ENCODE measurements around the gene CLEC4G. TPM values are rescaled to one million over a fixed set of nuclear protein-coding genes. Genes with fewer than 3 reads are reported as not detected.

CLEC4G gene
- total RNA-seq, 4 donors from 2014 or later: 0.36 to 2.3 TPM; not detected in 2

GRCh38 chr19:7730286-7731217 lies 1.4 kb downstream of the CLEC4G start:
- intact Hi-C loops (cut with DNase I; ENCODE audit: low total_unique reads): no loop called here
- TF ChIP-seq CTCF (IDR thresholded peaks at IDR 0.05) (no peak), POLR2A (IDR thresholded peaks at IDR 0.05) (no peak)
- WGBS, 2 donors: 2 to 3% methylated on average over 14 to 23 of the region's 78 CpGs
- DNase-seq (ENCODE audit: low spot score in 2 of 2): no peak
- H3K4me3 ChIP-seq (ENCODE audit: low read depth, poor library complexity, severe bottlenecking): no peak overlapping the region

GRCh38 chr19:7729831-7730285 lies 2.1 kb downstream of the CLEC4G start:
- no peak overlapping the region for H3K4me3 ChIP-seq (ENCODE audit: low read depth, poor library complexity, severe bottlenecking)
- WGBS, 2 donors: 6 to 20% methylated on average over 30 to 33 of the region's 34 CpGs
- DNase-seq (ENCODE audit: low spot score in 2 of 2): no peak
- intact Hi-C loops (cut with DNase I; ENCODE audit: low total_unique reads): no loop called here
- TF ChIP-seq CTCF (IDR thresholded peaks at IDR 0.05): no peak
- no peak for TF ChIP-seq POLR2A (IDR thresholded peaks at IDR 0.05)

- 15 to 17% methylated on average over 10 to 16 of the region's 16 CpGs for WGBS, 2 donors
- intact Hi-C loops (cut with DNase I; ENCODE audit: low total_unique reads): no loop called here
- TF ChIP-seq POLR2A (IDR thresholded peaks at IDR 0.05) (no peak), CTCF (IDR thresholded peaks at IDR 0.05) (no peak)
- DNase-seq (ENCODE audit: low spot score in 2 of 2): no peak
- H3K4me3 ChIP-seq (ENCODE audit: low read depth, poor library complexity, severe bottlenecking): no peak overlapping the region
Measured at GRCh38 chr19:7729211-7729610, 2.7 kb downstream of the CLEC4G start.

GRCh38 chr19:7725791-7726190 lies 6.1 kb downstream of the CLEC4G start:
- DNase-seq (ENCODE audit: low spot score in 2 of 2): no peak
- TF ChIP-seq CTCF (IDR thresholded peaks at IDR 0.05): no peak
- no peak for TF ChIP-seq POLR2A (IDR thresholded peaks at IDR 0.05)
- H3K4me3 ChIP-seq (ENCODE audit: low read depth, poor library complexity, severe bottlenecking): no peak overlapping the region
- 58 to 60% methylated on average over 2 of the region's 2 CpGs for WGBS, 2 donors
- intact Hi-C loops (cut with DNase I; ENCODE audit: low total_unique reads): no loop called here

- H3K4me3 ChIP-seq (ENCODE audit: low read depth, poor library complexity, severe bottlenecking): no peak overlapping the region
- intact Hi-C loops (cut with DNase I; ENCODE audit: low total_unique reads): no loop called here
- TF ChIP-seq POLR2A (IDR thresholded peaks at IDR 0.05): no peak
- TF ChIP-seq CTCF (IDR thresholded peaks at IDR 0.05): no peak
- 51 to 71% methylated on average over 5 of the region's 5 CpGs for WGBS, 2 donors
- no peak for DNase-seq (ENCODE audit: low spot score in 2 of 2)
Measured at GRCh38 chr19:7722231-7722651, 9.7 kb downstream of the CLEC4G start.
